ENCODE results near the gene BABAM1. TPM values are rescaled to one million over a fixed set of nuclear protein-coding genes. Genes with fewer than 3 reads are reported as not detected.

Gene BABAM1
- total and polyA plus RNA-seq, 9 of the 15 experiments (the other 6 are each of a cell fraction or from before 2014, with no cell fraction given) = 14.7 to 160 (median 113) TPM

DNA sequence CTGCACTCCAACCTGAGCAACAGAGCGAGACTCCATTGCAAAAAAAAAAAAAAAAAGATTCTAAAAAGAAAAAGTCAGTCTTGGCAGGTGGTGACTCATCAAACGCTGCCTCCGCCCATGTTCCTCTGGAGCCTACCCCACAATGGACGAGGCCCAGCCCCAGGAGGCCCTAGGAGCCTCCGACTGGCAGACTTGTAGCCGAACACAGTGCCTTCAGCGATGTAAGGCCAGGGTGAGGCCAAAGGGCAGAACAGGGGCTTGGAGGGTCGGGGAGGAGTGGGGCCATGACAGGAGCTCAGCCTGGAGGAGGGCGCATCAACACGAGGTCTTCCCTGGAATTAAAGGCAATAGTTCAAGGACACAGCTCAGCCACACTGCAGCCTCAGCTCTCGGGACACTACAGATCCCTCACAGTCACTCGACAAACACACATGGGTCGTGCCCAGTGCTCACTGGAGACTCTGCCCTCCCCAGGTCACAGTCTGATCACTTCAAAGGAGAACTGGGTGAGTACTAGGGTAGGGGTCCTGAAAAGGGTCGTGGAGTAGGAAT lies 47.0 kb upstream of the BABAM1 start (continued):
- TF ChIP-seq, protein P1, sequence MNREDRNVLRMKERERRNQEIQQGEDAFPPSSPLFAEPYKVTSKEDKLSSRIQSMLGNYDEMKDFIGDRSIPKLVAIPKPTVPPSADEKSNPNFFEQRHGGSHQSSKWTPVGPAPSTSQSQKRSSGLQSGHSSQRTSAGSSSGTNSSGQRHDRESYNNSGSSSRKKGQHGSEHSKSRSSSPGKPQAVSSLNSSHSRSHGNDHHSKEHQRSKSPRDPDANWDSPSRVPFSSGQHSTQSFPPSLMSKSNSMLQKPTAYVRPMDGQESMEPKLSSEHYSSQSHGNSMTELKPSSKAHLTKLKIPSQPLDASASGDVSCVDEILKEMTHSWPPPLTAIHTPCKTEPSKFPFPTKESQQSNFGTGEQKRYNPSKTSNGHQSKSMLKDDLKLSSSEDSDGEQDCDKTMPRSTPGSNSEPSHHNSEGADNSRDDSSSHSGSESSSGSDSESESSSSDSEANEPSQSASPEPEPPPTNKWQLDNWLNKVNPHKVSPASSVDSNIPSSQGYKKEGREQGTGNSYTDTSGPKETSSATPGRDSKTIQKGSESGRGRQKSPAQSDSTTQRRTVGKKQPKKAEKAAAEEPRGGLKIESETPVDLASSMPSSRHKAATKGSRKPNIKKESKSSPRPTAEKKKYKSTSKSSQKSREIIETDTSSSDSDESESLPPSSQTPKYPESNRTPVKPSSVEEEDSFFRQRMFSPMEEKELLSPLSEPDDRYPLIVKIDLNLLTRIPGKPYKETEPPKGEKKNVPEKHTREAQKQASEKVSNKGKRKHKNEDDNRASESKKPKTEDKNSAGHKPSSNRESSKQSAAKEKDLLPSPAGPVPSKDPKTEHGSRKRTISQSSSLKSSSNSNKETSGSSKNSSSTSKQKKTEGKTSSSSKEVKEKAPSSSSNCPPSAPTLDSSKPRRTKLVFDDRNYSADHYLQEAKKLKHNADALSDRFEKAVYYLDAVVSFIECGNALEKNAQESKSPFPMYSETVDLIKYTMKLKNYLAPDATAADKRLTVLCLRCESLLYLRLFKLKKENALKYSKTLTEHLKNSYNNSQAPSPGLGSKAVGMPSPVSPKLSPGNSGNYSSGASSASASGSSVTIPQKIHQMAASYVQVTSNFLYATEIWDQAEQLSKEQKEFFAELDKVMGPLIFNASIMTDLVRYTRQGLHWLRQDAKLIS (CRISPR knock-in tag; IDR thresholded peaks at IDR 0.05) = no peak
- no peak for TF ChIP-seq MYC (IDR thresholded peaks at IDR 0.05; ENCODE audit: low read depth, low read length)
- no peak for TF ChIP-seq MYC (CRISPR knock-in tag; IDR thresholded peaks at IDR 0.05; ENCODE audit: borderline replicate concordance, low read depth)
- TF ChIP-seq ZFP36 (IDR thresholded peaks at IDR 0.05; ENCODE audit: low read depth, low read length, partially characterized antibody) = no peak
- TF ChIP-seq, protein P2, sequence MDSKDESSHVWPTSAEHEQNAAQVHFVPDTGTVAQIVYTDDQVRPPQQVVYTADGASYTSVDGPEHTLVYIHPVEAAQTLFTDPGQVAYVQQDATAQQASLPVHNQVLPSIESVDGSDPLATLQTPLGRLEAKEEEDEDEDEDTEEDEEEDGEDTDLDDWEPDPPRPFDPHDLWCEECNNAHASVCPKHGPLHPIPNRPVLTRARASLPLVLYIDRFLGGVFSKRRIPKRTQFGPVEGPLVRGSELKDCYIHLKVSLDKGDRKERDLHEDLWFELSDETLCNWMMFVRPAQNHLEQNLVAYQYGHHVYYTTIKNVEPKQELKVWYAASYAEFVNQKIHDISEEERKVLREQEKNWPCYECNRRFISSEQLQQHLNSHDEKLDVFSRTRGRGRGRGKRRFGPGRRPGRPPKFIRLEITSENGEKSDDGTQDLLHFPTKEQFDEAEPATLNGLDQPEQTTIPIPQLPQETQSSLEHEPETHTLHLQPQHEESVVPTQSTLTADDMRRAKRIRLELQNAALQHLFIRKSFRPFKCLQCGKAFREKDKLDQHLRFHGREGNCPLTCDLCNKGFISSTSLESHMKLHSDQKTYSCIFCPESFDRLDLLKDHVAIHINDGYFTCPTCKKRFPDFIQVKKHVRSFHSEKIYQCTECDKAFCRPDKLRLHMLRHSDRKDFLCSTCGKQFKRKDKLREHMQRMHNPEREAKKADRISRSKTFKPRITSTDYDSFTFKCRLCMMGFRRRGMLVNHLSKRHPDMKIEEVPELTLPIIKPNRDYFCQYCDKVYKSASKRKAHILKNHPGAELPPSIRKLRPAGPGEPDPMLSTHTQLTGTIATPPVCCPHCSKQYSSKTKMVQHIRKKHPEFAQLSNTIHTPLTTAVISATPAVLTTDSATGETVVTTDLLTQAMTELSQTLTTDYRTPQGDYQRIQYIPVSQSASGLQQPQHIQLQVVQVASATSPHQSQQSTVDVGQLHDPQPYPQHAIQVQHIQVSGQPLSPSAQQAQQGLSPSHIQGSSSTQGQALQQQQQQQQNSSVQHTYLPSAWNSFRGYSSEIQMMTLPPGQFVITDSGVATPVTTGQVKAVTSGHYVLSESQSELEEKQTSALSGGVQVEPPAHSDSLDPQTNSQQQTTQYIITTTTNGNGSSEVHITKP (IDR thresholded peaks at IDR 0.05; ENCODE audit: partially characterized antibody) = peak; percentile 30
- TF ChIP-seq NFYB (IDR thresholded peaks at IDR 0.05; ENCODE audit: extremely low read depth, insufficient read length) = no peak
- TF ChIP-seq ILF3 (IDR thresholded peaks at IDR 0.05; ENCODE audit: borderline replicate concordance) = no peak
- no peak for TF ChIP-seq KAT8 (IDR thresholded peaks at IDR 0.05; ENCODE audit: low read depth)
- TF ChIP-seq CBX2 (IDR thresholded peaks at IDR 0.05; ENCODE audit: insufficient read depth, low read length, poor library complexity, severe bottlenecking) = no peak
- TF ChIP-seq, protein P3, sequence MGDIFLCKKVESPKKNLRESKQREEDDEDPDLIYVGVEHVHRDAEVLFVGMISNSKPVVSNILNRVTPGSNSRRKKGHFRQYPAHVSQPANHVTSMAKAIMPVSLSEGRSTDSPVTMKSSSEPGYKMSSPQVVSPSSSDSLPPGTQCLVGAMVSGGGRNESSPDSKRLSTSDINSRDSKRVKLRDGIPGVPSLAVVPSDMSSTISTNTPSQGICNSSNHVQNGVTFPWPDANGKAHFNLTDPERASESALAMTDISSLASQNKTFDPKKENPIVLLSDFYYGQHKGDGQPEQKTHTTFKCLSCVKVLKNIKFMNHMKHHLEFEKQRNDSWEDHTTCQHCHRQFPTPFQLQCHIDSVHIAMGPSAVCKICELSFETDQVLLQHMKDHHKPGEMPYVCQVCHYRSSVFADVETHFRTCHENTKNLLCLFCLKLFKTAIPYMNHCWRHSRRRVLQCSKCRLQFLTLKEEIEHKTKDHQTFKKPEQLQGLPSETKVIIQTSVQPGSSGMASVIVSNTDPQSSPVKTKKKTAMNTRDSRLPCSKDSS (IDR thresholded peaks at IDR 0.05; ENCODE audit: low read depth, partially characterized antibody) = no peak
- TF ChIP-seq U2AF2 (optimal IDR thresholded peaks at IDR 0.05; ENCODE audit: low read depth, low read length) = no peak
- TF ChIP-seq, protein P4, sequence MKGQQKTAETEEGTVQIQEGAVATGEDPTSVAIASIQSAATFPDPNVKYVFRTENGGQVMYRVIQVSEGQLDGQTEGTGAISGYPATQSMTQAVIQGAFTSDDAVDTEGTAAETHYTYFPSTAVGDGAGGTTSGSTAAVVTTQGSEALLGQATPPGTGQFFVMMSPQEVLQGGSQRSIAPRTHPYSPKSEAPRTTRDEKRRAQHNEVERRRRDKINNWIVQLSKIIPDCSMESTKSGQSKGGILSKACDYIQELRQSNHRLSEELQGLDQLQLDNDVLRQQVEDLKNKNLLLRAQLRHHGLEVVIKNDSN (CRISPR knock-in tag; IDR thresholded peaks at IDR 0.05) = no peak; the same call in 1 of the 2 replicates
- no peak for TF ChIP-seq GATAD2A (IDR thresholded peaks at IDR 0.05)
- TF ChIP-seq, protein P5, sequence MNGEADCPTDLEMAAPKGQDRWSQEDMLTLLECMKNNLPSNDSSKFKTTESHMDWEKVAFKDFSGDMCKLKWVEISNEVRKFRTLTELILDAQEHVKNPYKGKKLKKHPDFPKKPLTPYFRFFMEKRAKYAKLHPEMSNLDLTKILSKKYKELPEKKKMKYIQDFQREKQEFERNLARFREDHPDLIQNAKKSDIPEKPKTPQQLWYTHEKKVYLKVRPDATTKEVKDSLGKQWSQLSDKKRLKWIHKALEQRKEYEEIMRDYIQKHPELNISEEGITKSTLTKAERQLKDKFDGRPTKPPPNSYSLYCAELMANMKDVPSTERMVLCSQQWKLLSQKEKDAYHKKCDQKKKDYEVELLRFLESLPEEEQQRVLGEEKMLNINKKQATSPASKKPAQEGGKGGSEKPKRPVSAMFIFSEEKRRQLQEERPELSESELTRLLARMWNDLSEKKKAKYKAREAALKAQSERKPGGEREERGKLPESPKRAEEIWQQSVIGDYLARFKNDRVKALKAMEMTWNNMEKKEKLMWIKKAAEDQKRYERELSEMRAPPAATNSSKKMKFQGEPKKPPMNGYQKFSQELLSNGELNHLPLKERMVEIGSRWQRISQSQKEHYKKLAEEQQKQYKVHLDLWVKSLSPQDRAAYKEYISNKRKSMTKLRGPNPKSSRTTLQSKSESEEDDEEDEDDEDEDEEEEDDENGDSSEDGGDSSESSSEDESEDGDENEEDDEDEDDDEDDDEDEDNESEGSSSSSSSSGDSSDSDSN (IDR thresholded peaks at IDR 0.05; ENCODE audit: borderline replicate concordance in 1 of 2, low read depth in 2 of 2, low read length in 2 of 2) = no peak
- peak; percentile 70 for TF ChIP-seq RBFOX2 (IDR thresholded peaks at IDR 0.05; ENCODE audit: low read depth, low read length)

Measured in K562 (cell line).